Measurements from ENCODE around the gene ORC6. TPM values are rescaled to one million over a fixed set of nuclear protein-coding genes. Genes with fewer than 3 reads are reported as not detected.

ORC6 gene
- total RNA-seq, 2 donors from 2014 or later, result 48.0 to 57.2 TPM

- Mint-ChIP-seq H3K36me3 (ENCODE audit: insufficient read depth in 2 of 2) (peaks cover 3 to 5% of the 10 kb centered on the region in 2 donors), H3K4me3 (no peak overlapping the region), H3K9me3 (peaks cover 2 to 4% of the 10 kb centered on the region in 2 donors), H3K27me3 (ENCODE audit: low read depth) (peaks cover 6% of the 10 kb centered on the region), H3K27ac (no peak overlapping the region), H3K4me1 (ENCODE audit: low read depth) (no peaks in the 10 kb centered on the region)
- ATAC-seq (replicated peaks in 1 of 2) (no peak), DNase-seq (no peak)
Observed at GRCh38 chr16:46729326-46729995, 40.0 kb downstream of the ORC6 start.

GRCh38 chr16:46730126-46730525 is 40.7 kb downstream of the ORC6 start:
- Mint-ChIP-seq H3K4me3 (no peak overlapping the region), H3K27ac (no peak overlapping the region)
- no peak for ATAC-seq (replicated peaks in 1 of 2)

GRCh38 chr16:46730801-46731690 is 41.6 kb downstream of the ORC6 start:
- DNase-seq, result no peak
- H3K9me3 Mint-ChIP-seq, result no peaks in the 10 kb centered on the region
- peaks cover 2% of the 10 kb centered on the region for H3K27me3 Mint-ChIP-seq (ENCODE audit: low read depth)
- H3K27ac Mint-ChIP-seq, result no peak overlapping the region
- ATAC-seq (replicated peaks in 1 of 2), result no peak
- no peak overlapping the region for H3K4me3 Mint-ChIP-seq
- H3K36me3 Mint-ChIP-seq (ENCODE audit: insufficient read depth in 2 of 2), result no peaks in the 10 kb centered on the region
- no peaks in the 10 kb centered on the region for H3K4me1 Mint-ChIP-seq (ENCODE audit: low read depth)

More at GRCh38 chr16:46730126-46730525, 40.7 kb downstream of the ORC6 start:
- no peak for DNase-seq
- Mint-ChIP-seq H3K4me1 (ENCODE audit: low read depth) (no peaks in the 10 kb centered on the region), H3K27me3 (ENCODE audit: low read depth) (peaks cover 6% of the 10 kb centered on the region), H3K36me3 (ENCODE audit: insufficient read depth in 2 of 2) (peaks cover 3 to 5% of the 10 kb centered on the region in 2 donors), H3K9me3 (peaks cover 2 to 4% of the 10 kb centered on the region in 2 donors)

GRCh38 chr16:46731691-46732555 is 42.5 kb downstream of the ORC6 start:
- no peak overlapping the region for H3K4me3 Mint-ChIP-seq
- DNase-seq (no peak), ATAC-seq (replicated peaks in 1 of 2) (no peak)
- no peaks in the 10 kb centered on the region for H3K36me3 Mint-ChIP-seq (ENCODE audit: insufficient read depth in 2 of 2)
- no peaks in the 10 kb centered on the region for H3K4me1 Mint-ChIP-seq (ENCODE audit: low read depth)
- H3K27me3 Mint-ChIP-seq (ENCODE audit: low read depth), result no peaks in the 10 kb centered on the region
- no peaks in the 10 kb centered on the region for H3K9me3 Mint-ChIP-seq
- H3K27ac Mint-ChIP-seq, result no peak overlapping the region

GRCh38 chr16:46732561-46732960 is 43.1 kb downstream of the ORC6 start:
- H3K27ac Mint-ChIP-seq, result no peak overlapping the region
- DNase-seq (no peak), ATAC-seq (replicated peaks in 1 of 2) (no peak)
- no peaks in the 10 kb centered on the region for H3K36me3 Mint-ChIP-seq (ENCODE audit: insufficient read depth in 2 of 2)
- H3K4me1 Mint-ChIP-seq (ENCODE audit: low read depth), result no peaks in the 10 kb centered on the region
- H3K27me3 Mint-ChIP-seq (ENCODE audit: low read depth), result no peaks in the 10 kb centered on the region
- no peaks in the 10 kb centered on the region for H3K9me3 Mint-ChIP-seq
- no peak overlapping the region for H3K4me3 Mint-ChIP-seq

- Mint-ChIP-seq H3K9me3 (no peaks in the 10 kb centered on the region), H3K27ac (no peak overlapping the region), H3K36me3 (ENCODE audit: insufficient read depth in 2 of 2) (no peaks in the 10 kb centered on the region), H3K4me3 (no peak overlapping the region), H3K27me3 (ENCODE audit: low read depth) (no peaks in the 10 kb centered on the region), H3K4me1 (ENCODE audit: low read depth) (no peaks in the 10 kb centered on the region)
- ATAC-seq (replicated peaks in 1 of 2) (no peak), DNase-seq (no peak)
Observed at GRCh38 chr16:46733319-46733830, 43.9 kb downstream of the ORC6 start.

- no peak overlapping the region for H3K27ac Mint-ChIP-seq
- no peaks in the 10 kb centered on the region for H3K27me3 Mint-ChIP-seq (ENCODE audit: low read depth)
- ATAC-seq (replicated peaks in 1 of 2) (no peak), DNase-seq (no peak)
- H3K36me3 Mint-ChIP-seq (ENCODE audit: insufficient read depth in 2 of 2), result no peaks in the 10 kb centered on the region
- no peaks in the 10 kb centered on the region for H3K4me1 Mint-ChIP-seq (ENCODE audit: low read depth)
- no peak overlapping the region for H3K4me3 Mint-ChIP-seq
- no peaks in the 10 kb centered on the region for H3K9me3 Mint-ChIP-seq
Observed at GRCh38 chr16:46736695-46737094, 47.2 kb downstream of the ORC6 start.

GRCh38 chr16:46737621-46738214 is 48.3 kb downstream of the ORC6 start:
- Mint-ChIP-seq H3K4me1 (ENCODE audit: low read depth) (no peaks in the 10 kb centered on the region), H3K27me3 (ENCODE audit: low read depth) (no peaks in the 10 kb centered on the region)

GRCh38 chr16:46739934-46740333 is 50.5 kb downstream of the ORC6 start:
- Mint-ChIP-seq H3K27ac (no peak overlapping the region), H3K9me3 (no peaks in the 10 kb centered on the region), H3K4me1 (ENCODE audit: low read depth) (peaks cover 6% of the 10 kb centered on the region), H3K27me3 (ENCODE audit: low read depth) (no peaks in the 10 kb centered on the region), H3K36me3 (ENCODE audit: insufficient read depth in 2 of 2) (no peaks in the 10 kb centered on the region), H3K4me3 (no peak overlapping the region)
- no peak for ATAC-seq (replicated peaks in 1 of 2)
- DNase-seq, result no peak

More at GRCh38 chr16:46737621-46738214, 48.3 kb downstream of the ORC6 start:
- Mint-ChIP-seq H3K36me3 (ENCODE audit: insufficient read depth in 2 of 2) (no peaks in the 10 kb centered on the region), H3K27ac (no peak overlapping the region), H3K4me3 (no peak overlapping the region), H3K9me3 (no peaks in the 10 kb centered on the region)
- ATAC-seq (replicated peaks in 1 of 2) (no peak), DNase-seq (no peak)

GRCh38 chr16:46743232-46743719 is 53.8 kb downstream of the ORC6 start:
- peaks cover 6% of the 10 kb centered on the region for H3K4me1 Mint-ChIP-seq (ENCODE audit: low read depth)
- H3K27ac Mint-ChIP-seq, result no peak overlapping the region
- no peaks in the 10 kb centered on the region for H3K36me3 Mint-ChIP-seq (ENCODE audit: insufficient read depth in 2 of 2)
- H3K4me3 Mint-ChIP-seq, result peak overlapping the region; percentile 36 to 51
- no peaks in the 10 kb centered on the region for H3K27me3 Mint-ChIP-seq (ENCODE audit: low read depth)
- no peaks in the 10 kb centered on the region for H3K9me3 Mint-ChIP-seq
- ATAC-seq (replicated peaks in 1 of 2), result no peak
- peak in 1 of 2 donors; percentile 3 for DNase-seq

- no peak overlapping the region for H3K4me3 Mint-ChIP-seq
- no peak for DNase-seq
- peaks cover 6% of the 10 kb centered on the region for H3K4me1 Mint-ChIP-seq (ENCODE audit: low read depth)
- H3K27me3 Mint-ChIP-seq (ENCODE audit: low read depth), result no peaks in the 10 kb centered on the region
- ATAC-seq (replicated peaks in 1 of 2), result no peak
- H3K36me3 Mint-ChIP-seq (ENCODE audit: insufficient read depth in 2 of 2), result no peaks in the 10 kb centered on the region
- no peaks in the 10 kb centered on the region for H3K9me3 Mint-ChIP-seq
- H3K27ac Mint-ChIP-seq, result no peak overlapping the region
Observed at GRCh38 chr16:46745617-46746016, 56.2 kb downstream of the ORC6 start.
